Mucosa of descending colon (tissue), 3 donors: ENCODE results near the gene RPL21. TPM values are rescaled to one million over a fixed set of nuclear protein-coding genes. Genes with fewer than 3 reads are reported as not detected.
"Not testable (repeated sequence)": the region's sequence is repeated elsewhere in the genome, so short reads cannot be mapped to it uniquely, and the experiment has no call there.

Experiments
- ATAC-seq: fragments of 200-7000 bp; cut with Tn5 transposase; one replicate; pipeline ENCODE4 v1.9.1; 2020; ENCODE audit warnings: mild to moderate bottlenecking, moderate library complexity
- DNase-seq, 3 donors: peaks; one replicate each; pipeline ENCODE4 v3.0.0-alpha.2; 2020
- H3K36me3 ChIP-seq: fragments of 200-600 bp; one replicate; pipeline ENCODE4 v1.8.0; 2021; ENCODE audit warnings: low read depth, mild to moderate bottlenecking
- H3K4me1 ChIP-seq: fragments of 200-600 bp; one replicate; pipeline ENCODE4 v1.8.0; 2021; ENCODE audit warnings: low read depth, mild to moderate bottlenecking
- H3K4me3 ChIP-seq: fragments of 200-600 bp; one replicate; pipeline ENCODE4 v1.8.0; 2021; ENCODE audit warnings: mild to moderate bottlenecking
- H3K9me3 ChIP-seq: fragments of 200-600 bp; one replicate; pipeline ENCODE4 v1.8.0; 2021; ENCODE audit warnings: mild to moderate bottlenecking
- intact Hi-C, 2 donors: fragments of 100-400 bp; cut with DNase I in 1 of 2; cut with micrococcal nuclease in 1 of 2; formaldehyde crosslinking; loops; one replicate each; pipeline versions ENCODE4 v1.11.0 to v1.11.1; 2022; cut with DNase I, micrococcal nuclease
- total RNA-seq, 3 donors: library from RNA; stranded (reverse); fragmentation: NEBNext Ultra II Directional in 2 of 3; extraction: Animal tissue kit (Norgen Biotek cat#: 25700) in 2 of 3; gene quantifications; one replicate each; pipeline versions ENCODE4 v1.2.1 to v1.2.4, GENCODE V29; 2021 to 2023
- TF ChIP-seq, protein P1 (sequence below): fragments of 200-600 bp; IDR thresholded peaks from one replicate; pipeline ENCODE4 v1.8.0; 2022; ENCODE audit warnings: antibody characterized with exemption, mild to moderate bottlenecking
- donor health status: DM: no; HTN: no; CAD: no; lungs with moderate emphysema.
- donor health status: DM: no; HTN: no; CAD: no.
- donor health status: DM: no; HTN: yes; CAD: no.

The RPL21 gene
- total RNA-seq, 3 donors from 2014 or later, result 721 to 896 (median 791) TPM

DNA sequence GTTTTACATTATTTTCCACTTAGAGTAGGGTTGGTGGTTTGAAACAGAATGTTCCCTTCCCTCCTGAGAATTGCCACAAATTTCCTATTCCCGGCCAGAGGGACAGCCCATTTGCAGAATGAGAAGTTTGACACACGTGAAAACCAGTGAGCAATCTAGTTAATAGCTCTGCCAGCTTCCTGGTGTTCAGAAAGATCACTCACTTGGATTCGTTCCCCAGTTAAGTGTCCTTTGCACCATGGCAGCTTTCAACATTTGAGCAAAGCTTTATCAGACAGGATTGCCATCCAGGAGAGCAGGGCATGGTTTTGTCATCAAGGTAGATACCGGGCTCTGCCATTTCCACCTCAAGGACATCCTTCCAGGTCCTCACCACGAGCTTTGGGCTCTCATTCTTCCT, 47.5 kb downstream of the RPL21 start:
- peak; percentile 75 for ATAC-seq
- H3K4me1 ChIP-seq, result peaks cover 2% of the 10 kb centered on the region

DNA sequence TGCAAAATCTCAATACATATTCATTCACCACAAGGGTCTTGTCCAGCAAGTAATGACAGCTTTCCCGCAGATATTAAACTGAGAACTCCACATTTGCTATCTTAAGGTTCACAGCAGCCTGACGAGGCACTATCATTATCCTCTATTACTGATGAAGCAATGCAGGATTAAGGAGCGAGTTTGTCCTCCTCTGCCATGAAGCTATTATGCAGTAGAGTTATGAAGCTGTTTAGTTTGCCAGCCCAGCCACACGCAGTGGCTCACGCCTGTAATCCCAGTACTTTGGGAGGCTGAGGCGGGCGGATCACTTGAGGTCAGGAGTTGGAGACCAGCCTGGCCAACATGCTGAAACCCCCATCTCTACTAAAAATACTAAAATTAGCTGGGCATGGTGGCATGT, 49.0 kb downstream of the RPL21 start:
- intact Hi-C loops, H3K36me3 ChIP-seq, DNase-seq, H3K9me3 ChIP-seq, ATAC-seq, H3K4me3 ChIP-seq, H3K4me1 ChIP-seq: not testable (repeated sequence)

More for the DNA sequence above, 47.5 kb downstream of the RPL21 start:
- intact Hi-C loops, result no loop called here
- no peaks in the 10 kb centered on the region for H3K36me3 ChIP-seq
- H3K4me3 ChIP-seq, result no peak overlapping the region
- no peaks in the 10 kb centered on the region for H3K9me3 ChIP-seq
- DNase-seq, result peak in 1 of 3 donors; percentile 12
- TF ChIP-seq, protein P1, sequence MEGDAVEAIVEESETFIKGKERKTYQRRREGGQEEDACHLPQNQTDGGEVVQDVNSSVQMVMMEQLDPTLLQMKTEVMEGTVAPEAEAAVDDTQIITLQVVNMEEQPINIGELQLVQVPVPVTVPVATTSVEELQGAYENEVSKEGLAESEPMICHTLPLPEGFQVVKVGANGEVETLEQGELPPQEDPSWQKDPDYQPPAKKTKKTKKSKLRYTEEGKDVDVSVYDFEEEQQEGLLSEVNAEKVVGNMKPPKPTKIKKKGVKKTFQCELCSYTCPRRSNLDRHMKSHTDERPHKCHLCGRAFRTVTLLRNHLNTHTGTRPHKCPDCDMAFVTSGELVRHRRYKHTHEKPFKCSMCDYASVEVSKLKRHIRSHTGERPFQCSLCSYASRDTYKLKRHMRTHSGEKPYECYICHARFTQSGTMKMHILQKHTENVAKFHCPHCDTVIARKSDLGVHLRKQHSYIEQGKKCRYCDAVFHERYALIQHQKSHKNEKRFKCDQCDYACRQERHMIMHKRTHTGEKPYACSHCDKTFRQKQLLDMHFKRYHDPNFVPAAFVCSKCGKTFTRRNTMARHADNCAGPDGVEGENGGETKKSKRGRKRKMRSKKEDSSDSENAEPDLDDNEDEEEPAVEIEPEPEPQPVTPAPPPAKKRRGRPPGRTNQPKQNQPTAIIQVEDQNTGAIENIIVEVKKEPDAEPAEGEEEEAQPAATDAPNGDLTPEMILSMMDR, result no peak

DNA sequence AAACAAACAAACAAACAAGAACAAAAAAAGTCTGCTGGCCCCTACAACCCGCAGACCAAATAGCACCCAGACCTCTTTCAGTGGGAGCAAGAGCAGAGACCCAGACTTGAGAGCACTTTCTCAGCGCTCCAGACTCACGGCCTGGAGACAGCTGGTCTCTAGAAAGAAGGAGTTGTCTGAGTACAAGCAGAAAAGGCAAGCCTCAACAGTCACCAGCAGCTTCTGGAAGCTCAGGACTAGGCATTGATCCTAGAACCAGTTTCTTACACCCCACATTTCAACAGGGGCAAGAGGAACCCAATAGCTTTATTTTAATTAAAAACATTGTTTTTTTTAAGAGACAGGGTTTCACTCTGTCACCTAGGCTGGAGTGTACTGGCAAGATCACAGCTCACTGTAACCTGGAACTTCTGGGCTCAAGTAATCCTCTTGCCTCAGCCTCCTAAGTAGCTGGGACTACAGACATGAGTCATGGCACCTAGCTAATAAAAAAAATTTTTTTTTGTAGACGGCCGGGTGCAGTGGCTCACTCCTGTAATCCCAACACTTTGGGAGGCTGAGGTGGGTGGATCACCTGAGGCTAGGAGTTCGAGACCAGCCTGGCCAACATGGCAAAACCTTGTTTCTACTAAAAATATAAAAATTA, 49.7 kb downstream of the RPL21 start:
- Histone ChIP-seq H3K4me1 (peaks cover 2% of the 10 kb centered on the region), H3K9me3 (no peaks in the 10 kb centered on the region), H3K4me3 (no peak overlapping the region), H3K36me3 (no peaks in the 10 kb centered on the region)
- ATAC-seq (no peak), DNase-seq (no peak)
- intact Hi-C loops, result no loop called here
- TF ChIP-seq, protein P1, result no peak

DNA sequence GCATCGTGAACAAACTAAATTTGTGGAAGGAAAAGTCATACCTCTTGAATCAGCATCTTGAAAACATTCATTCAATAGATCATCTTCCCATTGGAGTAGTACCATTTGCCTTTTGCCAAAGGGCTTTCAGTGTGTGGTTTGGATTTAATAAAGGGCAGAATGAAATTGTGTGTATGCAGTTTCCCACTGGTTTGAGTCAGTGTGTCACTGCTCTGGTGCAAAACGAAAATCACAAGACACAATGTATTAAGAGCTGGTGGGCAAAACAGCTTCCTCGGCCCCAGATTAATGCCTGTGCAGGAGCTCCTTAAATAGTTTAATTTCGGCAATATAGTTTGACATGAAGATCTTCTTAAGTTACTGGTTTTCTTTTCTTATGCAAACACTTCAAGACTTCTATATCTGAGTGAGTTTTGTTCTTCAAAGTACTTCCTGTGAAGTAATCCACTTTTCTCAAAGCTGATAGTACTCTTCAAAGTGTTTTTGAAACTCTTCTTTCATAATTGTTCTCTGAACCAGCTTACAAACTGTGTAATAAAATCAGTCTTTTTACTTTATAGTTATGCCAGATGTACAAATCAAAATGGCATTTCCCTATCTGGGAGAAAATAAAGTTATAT, 51.4 kb downstream of the RPL21 start:
- H3K4me1 ChIP-seq, result peaks cover 2% of the 10 kb centered on the region
- H3K36me3 ChIP-seq, result no peaks in the 10 kb centered on the region
- intact Hi-C loops, result no loop called here
- no peak overlapping the region for H3K4me3 ChIP-seq
- ATAC-seq (no peak), DNase-seq (no peak)
- TF ChIP-seq, protein P1, result no peak
- H3K9me3 ChIP-seq, result no peaks in the 10 kb centered on the region

DNA sequence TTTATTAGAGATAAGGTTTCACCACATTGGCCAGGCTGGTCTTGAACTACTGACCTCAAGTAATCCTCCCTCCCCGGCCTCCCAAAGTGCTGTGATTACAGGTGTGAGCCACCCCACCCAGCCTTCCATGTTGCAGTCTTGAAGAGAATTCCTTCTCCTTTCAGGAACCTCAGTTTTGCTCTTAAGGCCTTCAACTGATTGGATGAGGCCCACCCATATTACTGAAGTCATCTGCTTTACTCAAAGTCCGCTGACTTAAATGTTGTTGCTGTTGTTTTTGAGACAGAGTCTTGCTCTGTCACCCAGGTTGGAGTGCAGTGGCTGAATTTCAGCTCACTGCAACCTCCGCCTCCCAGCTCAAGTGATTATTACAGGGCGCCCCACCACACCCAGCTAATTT, 52.7 kb downstream of the RPL21 start:
- H3K36me3 ChIP-seq, result no peaks in the 10 kb centered on the region
- TF ChIP-seq, protein P1, result no peak
- no peak overlapping the region for H3K4me3 ChIP-seq
- intact Hi-C loops, result no loop called here
- no peaks in the 10 kb centered on the region for H3K4me1 ChIP-seq
- DNase-seq (no peak), ATAC-seq (no peak)
- no peaks in the 10 kb centered on the region for H3K9me3 ChIP-seq

DNA sequence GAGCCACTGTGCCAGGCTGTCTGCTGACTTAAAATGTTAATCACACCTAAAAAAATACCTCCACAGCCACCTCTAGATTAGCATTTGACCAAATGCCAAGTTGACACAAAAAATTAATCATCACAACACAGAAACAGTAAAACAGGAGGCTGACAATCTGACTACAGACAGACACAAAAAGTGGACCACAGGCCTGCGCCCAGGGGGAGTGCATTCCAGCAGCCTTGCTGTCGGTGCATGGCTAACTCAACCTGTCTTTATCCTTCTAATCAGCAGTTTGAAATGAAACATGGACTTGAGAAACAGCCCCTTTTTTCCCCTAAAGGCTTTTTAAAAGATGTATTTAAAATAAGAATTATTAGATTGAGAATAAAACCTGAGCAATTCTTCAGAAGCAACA, 53.3 kb downstream of the RPL21 start:
- Histone ChIP-seq H3K4me1 (no peaks in the 10 kb centered on the region), H3K36me3 (no peaks in the 10 kb centered on the region), H3K9me3 (no peaks in the 10 kb centered on the region), H3K4me3 (no peak overlapping the region)
- DNase-seq, result no peak
- TF ChIP-seq, protein P1, result no peak
- ATAC-seq, result no peak
- intact Hi-C loops, result no loop called here

Other genes starting within 250 kb of the RPL21 start
- 10 to 100 TPM; 34.3 to 77.1 (median 45.0) TPM for gene USP12, start 79.7 kb upstream of the RPL21 start, total RNA-seq
- 10 to 100 TPM; 27.0 to 75.0 (median 34.9) TPM for gene RASL11A, start 19.3 kb downstream of the RPL21 start, total RNA-seq
- gene GTF3A, start 173.1 kb downstream of the RPL21 start, total RNA-seq, result 10 to 100 TPM; 32.4 to 70.7 (median 43.0) TPM
- gene MTIF3, start 199.0 kb downstream of the RPL21 start, total RNA-seq, result 10 to 100 TPM; 54.1 to 57.4 (median 56.3) TPM